HepG2 (cell line): ENCODE results near the gene KIAA1755. TPM values are rescaled to one million over a fixed set of nuclear protein-coding genes. Genes with fewer than 3 reads are reported as not detected.

Experiments used
- BCL6 ChIP-seq: IDR thresholded peaks from 2 replicates; pipeline ENCODE4 v1.6.1; 2016; ENCODE audit warnings: missing genetic modification reagents, missing compliant biosample characterization
- ELF1 ChIP-seq: sonication (generic); formaldehyde crosslinking; IDR thresholded peaks from 2 replicates; pipeline ENCODE4 v1.4.0; 2020; ENCODE audit warnings: missing genetic modification reagents
- FOSL2 ChIP-seq: sonication (generic); formaldehyde crosslinking; IDR thresholded peaks from 2 replicates; pipeline ENCODE4 v1.4.0; 2020; ENCODE audit warnings: missing genetic modification reagents
- HDAC1 ChIP-seq: sonication (generic); formaldehyde crosslinking; IDR thresholded peaks from 2 replicates; pipeline ENCODE4 v1.5.1; 2020; ENCODE audit warnings: mild to moderate bottlenecking, missing genetic modification reagents
- HMG20A ChIP-seq: IDR thresholded peaks from 2 replicates; pipeline ENCODE4 v1.6.1; 2016; ENCODE audit warnings: borderline replicate concordance
- HNF4G ChIP-seq, 2 experiments: sonication (generic) in 1 of 2; formaldehyde crosslinking in 1 of 2; IDR thresholded peaks; 2 replicates each; pipeline versions ENCODE4 v1.4.0 to v1.6.1; 2011 to 2020; ENCODE audit warnings: borderline replicate concordance in 2 of 2, low read depth in 2 of 2, mild to moderate bottlenecking in 2 of 2, low read length in 1 of 2, missing genetic modification reagents in 1 of 2, moderate library complexity in 1 of 2
- KDM1A ChIP-seq: IDR thresholded peaks from 2 replicates; pipeline ENCODE4 v1.6.1; 2016; ENCODE audit warnings: missing compliant biosample characterization
- MIER3 ChIP-seq: IDR thresholded peaks from 2 replicates; pipeline ENCODE4 v1.6.1; 2016; ENCODE audit warnings: missing compliant biosample characterization, borderline replicate concordance
- NFKB2 ChIP-seq: sonication (generic); formaldehyde crosslinking; IDR thresholded peaks from 2 replicates; pipeline ENCODE4 v1.4.0; 2020; ENCODE audit warnings: missing genetic modification reagents, borderline replicate concordance
- NR2C2 ChIP-seq: sonication (generic); formaldehyde crosslinking; IDR thresholded peaks from 2 replicates; pipeline ENCODE4 v1.4.0; 2020; ENCODE audit warnings: missing genetic modification reagents, mild to moderate bottlenecking, moderate library complexity, borderline replicate concordance
- RARA ChIP-seq: IDR thresholded peaks from 2 replicates; pipeline ENCODE4 v1.6.1; 2016; ENCODE audit warnings: missing genetic modification reagents, missing compliant biosample characterization
- SIX4 ChIP-seq: sonication (generic); formaldehyde crosslinking; IDR thresholded peaks from 2 replicates; pipeline ENCODE4 v1.4.0; 2020; ENCODE audit warnings: missing genetic modification reagents
- SOX5 ChIP-seq: IDR thresholded peaks from 2 replicates; pipeline ENCODE4 v1.6.1; 2016; ENCODE audit warnings: borderline replicate concordance
- SOX6 ChIP-seq, 2 experiments: fragments of 450-650 bp in 1 of 2; sonication (generic) in 1 of 2; formaldehyde crosslinking in 1 of 2; IDR thresholded peaks; 2 replicates each; pipeline versions ENCODE4 v1.4.0 to v1.6.1; 2017 to 2020; ENCODE audit warnings: antibody characterized with exemption in 1 of 2, mild to moderate bottlenecking in 1 of 2, missing genetic modification reagents in 1 of 2
- TMF1 ChIP-seq: sonication (generic); formaldehyde crosslinking; IDR thresholded peaks from 2 replicates; pipeline ENCODE4 v1.8.1; 2022; ENCODE audit warnings: low read depth, missing genetic modification reagents
- ZNF121 ChIP-seq: sonication (generic); formaldehyde crosslinking; IDR thresholded peaks from 2 replicates; pipeline ENCODE4 v1.5.0; 2020; ENCODE audit warnings: mild to moderate bottlenecking, missing genetic modification reagents
- ZNF232 ChIP-seq: sonication (generic); formaldehyde crosslinking; IDR thresholded peaks from 2 replicates; pipeline ENCODE4 v1.4.0; 2020; ENCODE audit warnings: missing genetic modification reagents, borderline replicate concordance
- ZNF274 ChIP-seq: sonication (generic); formaldehyde crosslinking; IDR thresholded peaks from 2 replicates; pipeline ENCODE4 v1.5.1; 2020; ENCODE audit warnings: mild to moderate bottlenecking, missing genetic modification reagents
- ZNF543 ChIP-seq: sonication (generic); formaldehyde crosslinking; IDR thresholded peaks from 2 replicates; pipeline ENCODE4 v1.4.0; 2020; ENCODE audit warnings: mild to moderate bottlenecking, missing genetic modification reagents
- ZNF768 ChIP-seq: sonication (generic); formaldehyde crosslinking; IDR thresholded peaks from 2 replicates; pipeline ENCODE4 v1.4.0; 2020; ENCODE audit warnings: missing genetic modification reagents
- ZNF782 ChIP-seq: sonication (generic); formaldehyde crosslinking; IDR thresholded peaks from 2 replicates; pipeline ENCODE4 v1.4.0; 2020; ENCODE audit warnings: missing genetic modification reagents, mild to moderate bottlenecking, borderline replicate concordance
- polyA plus RNA-seq, 8 experiments: library from polyadenylated mRNA; depleted of rRNA in 3 of 8; stranded (reverse) in 7 of 8; unstranded in 1 of 8; fragments of >200 nt; fragmentation: Illumina TruSeq in 4 of 8; extraction: Trizol in 4 of 8; gene quantifications; 2 replicates each; pipeline versions ENCODE4 v1.2.1 to v1.2.3, GENCODE V29; 2011 to 2016; ENCODE audit warnings: low read depth in 4 of 8, missing spikeins in 1 of 8, mixed read lengths in 1 of 8; ENCODE audit not compliant: insufficient read depth in 1 of 8
- total RNA-seq, 5 experiments: library from RNA; depleted of rRNA; stranded (reverse); fragments of >200 nt; fragmentation: Illumina TruSeq; extraction: Trizol; gene quantifications; 2 replicates each; pipeline ENCODE4 v1.2.3, GENCODE V29; 2016; ENCODE audit warnings: low read depth in 1 of 5
- TF ChIP-seq, protein P1 (sequence below): sonication (generic); formaldehyde crosslinking; IDR thresholded peaks from 2 replicates; pipeline ENCODE4 v1.4.0; 2020; ENCODE audit warnings: missing genetic modification reagents, borderline replicate concordance
- TF ChIP-seq, protein P2 (sequence below): sonication (generic); formaldehyde crosslinking; IDR thresholded peaks from 2 replicates; pipeline ENCODE4 v1.8.1; 2023; ENCODE audit warnings: mild to moderate bottlenecking, missing genetic modification reagents
- TF ChIP-seq, protein P3 (sequence below): IDR thresholded peaks from 2 replicates; pipeline ENCODE4 v1.6.1; 2018; ENCODE audit warnings: missing genetic modification reagents, mild to moderate bottlenecking, missing compliant biosample characterization

KIAA1755 gene
- total and polyA plus RNA-seq, 2 of the 13 experiments (the other 11 are each of a cell fraction or from before 2014, with no cell fraction given): 0.04 TPM; not detected in 1

DNA sequence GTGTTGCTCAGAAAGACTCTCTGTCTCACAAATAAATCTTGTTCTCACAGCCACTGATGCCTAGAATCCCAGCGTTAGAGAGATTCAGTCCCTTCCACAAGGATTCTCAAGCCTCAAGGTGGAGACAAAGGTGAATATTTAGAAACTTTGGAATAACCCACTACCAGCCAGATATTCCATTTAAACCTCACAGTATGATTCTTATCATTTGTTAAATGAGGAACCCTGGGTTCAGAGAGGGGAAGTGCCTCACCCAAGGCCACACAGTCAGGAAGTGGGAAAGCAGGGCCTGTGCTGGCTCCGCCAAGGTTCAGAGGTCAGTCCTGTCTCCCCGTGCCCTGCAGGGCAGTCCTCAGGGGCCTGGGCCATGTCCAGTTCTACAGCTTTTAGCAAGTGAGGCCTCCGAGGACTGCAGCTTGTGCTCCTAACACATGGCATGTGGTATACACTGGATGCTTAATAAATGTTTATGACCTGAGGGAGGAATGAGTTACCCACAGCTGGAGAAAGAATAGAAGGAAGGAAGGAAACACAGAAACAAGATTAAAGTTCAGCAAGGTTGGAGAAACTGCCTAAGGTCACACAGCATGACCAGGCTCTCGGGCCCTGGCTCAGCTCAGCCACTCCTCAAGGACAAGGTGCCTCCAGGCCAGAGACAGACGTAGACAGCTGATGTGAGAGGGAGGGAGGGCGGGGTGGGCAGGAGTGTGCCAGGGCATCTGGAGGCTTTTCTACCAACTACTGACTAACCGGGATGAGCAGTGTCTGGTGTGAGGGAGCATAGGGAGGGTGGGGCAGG lies 91.5 kb downstream of the KIAA1755 start (continued):
- TF ChIP-seq, protein P1, sequence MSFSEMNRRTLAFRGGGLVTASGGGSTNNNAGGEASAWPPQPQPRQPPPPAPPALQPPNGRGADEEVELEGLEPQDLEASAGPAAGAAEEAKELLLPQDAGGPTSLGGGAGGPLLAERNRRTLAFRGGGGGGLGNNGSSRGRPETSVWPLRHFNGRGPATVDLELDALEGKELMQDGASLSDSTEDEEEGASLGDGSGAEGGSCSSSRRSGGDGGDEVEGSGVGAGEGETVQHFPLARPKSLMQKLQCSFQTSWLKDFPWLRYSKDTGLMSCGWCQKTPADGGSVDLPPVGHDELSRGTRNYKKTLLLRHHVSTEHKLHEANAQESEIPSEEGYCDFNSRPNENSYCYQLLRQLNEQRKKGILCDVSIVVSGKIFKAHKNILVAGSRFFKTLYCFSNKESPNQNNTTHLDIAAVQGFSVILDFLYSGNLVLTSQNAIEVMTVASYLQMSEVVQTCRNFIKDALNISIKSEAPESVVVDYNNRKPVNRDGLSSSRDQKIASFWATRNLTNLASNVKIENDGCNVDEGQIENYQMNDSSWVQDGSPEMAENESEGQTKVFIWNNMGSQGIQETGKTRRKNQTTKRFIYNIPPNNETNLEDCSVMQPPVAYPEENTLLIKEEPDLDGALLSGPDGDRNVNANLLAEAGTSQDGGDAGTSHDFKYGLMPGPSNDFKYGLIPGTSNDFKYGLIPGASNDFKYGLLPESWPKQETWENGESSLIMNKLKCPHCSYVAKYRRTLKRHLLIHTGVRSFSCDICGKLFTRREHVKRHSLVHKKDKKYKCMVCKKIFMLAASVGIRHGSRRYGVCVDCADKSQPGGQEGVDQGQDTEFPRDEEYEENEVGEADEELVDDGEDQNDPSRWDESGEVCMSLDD (CRISPR knock-in tag): 0 out of 2 replicates have a peak, but pooled peaks have one; percentile 24
- TF ChIP-seq FOSL2 (CRISPR knock-in tag) (peak; percentile 46), SOX5 (CRISPR knock-in tag) (peak; percentile 32; the same call in 1 of the 2 replicates), BCL6 (CRISPR knock-in tag) (peak; percentile 55), HDAC1 (CRISPR knock-in tag) (peak; percentile 17; the same call in 1 of the 2 replicates), NFKB2 (peak; percentile 30; the same call in 1 of the 2 replicates), ZNF543 (CRISPR knock-in tag) (0 out of 2 replicates have a peak, but pooled peaks have one; percentile 45), ZNF121 (peak; percentile 70), RARA (CRISPR knock-in tag) (peak; percentile 45; the same call in 1 of the 2 replicates), ZNF232 (peak; percentile 68; the same call in 1 of the 2 replicates), SIX4 (CRISPR knock-in tag) (0 out of 2 replicates have a peak, but pooled peaks have one; percentile 55), ELF1 (peak; percentile 82), ZNF274 (CRISPR knock-in tag) (no peak), KDM1A (CRISPR knock-in tag) (peak; percentile 36; the same call in 1 of the 2 replicates), MIER3 (CRISPR knock-in tag) (no peak), ZNF768 (CRISPR knock-in tag) (peak; percentile 99), ZNF782 (CRISPR knock-in tag) (no peak), HMG20A (CRISPR knock-in tag) (0 out of 2 replicates have a peak, but pooled peaks have one; percentile 4), HNF4G (IDR thresholded peaks at IDR 0.05; ENCODE audit: borderline replicate concordance, low read depth, low read length) (peak; percentile 73), HNF4G (CRISPR knock-in tag; IDR thresholded peaks at IDR 0.05; ENCODE audit: borderline replicate concordance, low read depth) (peak; percentile 79; the same call in 1 of the 2 replicates), TMF1 (CRISPR knock-in tag) (no peak), NR2C2 (CRISPR knock-in tag) (peak; percentile 82), SOX6 (IDR thresholded peaks at IDR 0.05) (no peak), SOX6 (CRISPR knock-in tag; IDR thresholded peaks at IDR 0.05) (no peak)
- TF ChIP-seq, protein P2, sequence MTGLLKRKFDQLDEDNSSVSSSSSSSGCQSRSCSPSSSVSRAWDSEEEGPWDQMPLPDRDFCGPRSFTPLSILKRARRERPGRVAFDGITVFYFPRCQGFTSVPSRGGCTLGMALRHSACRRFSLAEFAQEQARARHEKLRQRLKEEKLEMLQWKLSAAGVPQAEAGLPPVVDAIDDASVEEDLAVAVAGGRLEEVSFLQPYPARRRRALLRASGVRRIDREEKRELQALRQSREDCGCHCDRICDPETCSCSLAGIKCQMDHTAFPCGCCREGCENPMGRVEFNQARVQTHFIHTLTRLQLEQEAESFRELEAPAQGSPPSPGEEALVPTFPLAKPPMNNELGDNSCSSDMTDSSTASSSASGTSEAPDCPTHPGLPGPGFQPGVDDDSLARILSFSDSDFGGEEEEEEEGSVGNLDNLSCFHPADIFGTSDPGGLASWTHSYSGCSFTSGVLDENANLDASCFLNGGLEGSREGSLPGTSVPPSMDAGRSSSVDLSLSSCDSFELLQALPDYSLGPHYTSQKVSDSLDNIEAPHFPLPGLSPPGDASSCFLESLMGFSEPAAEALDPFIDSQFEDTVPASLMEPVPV (CRISPR knock-in tag): no peak
- TF ChIP-seq, protein P3, sequence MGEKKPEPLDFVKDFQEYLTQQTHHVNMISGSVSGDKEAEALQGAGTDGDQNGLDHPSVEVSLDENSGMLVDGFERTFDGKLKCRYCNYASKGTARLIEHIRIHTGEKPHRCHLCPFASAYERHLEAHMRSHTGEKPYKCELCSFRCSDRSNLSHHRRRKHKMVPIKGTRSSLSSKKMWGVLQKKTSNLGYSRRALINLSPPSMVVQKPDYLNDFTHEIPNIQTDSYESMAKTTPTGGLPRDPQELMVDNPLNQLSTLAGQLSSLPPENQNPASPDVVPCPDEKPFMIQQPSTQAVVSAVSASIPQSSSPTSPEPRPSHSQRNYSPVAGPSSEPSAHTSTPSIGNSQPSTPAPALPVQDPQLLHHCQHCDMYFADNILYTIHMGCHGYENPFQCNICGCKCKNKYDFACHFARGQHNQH (CRISPR knock-in tag): peak; percentile 69; the same call in 1 of the 2 replicates
